CD4-positive, alpha-beta T cell treated with Interleukin-17A for 4 hours (primary cell): ENCODE measurements around the gene NMD3.
"Not testable (repeated sequence)": the region's sequence is repeated elsewhere in the genome, so short reads cannot be mapped to it uniquely, and the experiment has no call there.

Experiments
- DNase-seq: peaks from one replicate; pipeline ENCODE4 v3.0.0-alpha.2; 2020; ENCODE audit warnings: mixed read lengths

Gene NMD3

DNA sequence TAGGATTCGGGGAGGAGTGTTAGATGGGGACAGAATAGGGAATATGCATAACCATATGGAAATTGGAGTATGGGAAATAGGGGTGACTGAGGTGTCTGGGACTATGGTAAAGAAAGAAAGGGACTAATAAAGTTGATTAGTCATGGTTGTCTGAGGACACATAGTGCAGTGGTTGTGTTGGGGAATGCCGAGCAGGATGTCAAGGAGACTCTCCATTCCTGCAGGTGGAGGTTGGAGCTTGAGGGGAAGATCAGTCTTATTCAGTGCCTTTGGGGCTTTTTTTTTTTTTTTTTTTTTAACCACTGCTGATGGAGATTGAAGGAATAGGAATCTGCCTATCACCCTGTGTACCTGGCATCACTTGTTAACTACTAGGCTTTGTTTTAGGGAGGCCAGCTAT lies 10.8 kb downstream of the NMD3 start:
- no peak for DNase-seq

DNA sequence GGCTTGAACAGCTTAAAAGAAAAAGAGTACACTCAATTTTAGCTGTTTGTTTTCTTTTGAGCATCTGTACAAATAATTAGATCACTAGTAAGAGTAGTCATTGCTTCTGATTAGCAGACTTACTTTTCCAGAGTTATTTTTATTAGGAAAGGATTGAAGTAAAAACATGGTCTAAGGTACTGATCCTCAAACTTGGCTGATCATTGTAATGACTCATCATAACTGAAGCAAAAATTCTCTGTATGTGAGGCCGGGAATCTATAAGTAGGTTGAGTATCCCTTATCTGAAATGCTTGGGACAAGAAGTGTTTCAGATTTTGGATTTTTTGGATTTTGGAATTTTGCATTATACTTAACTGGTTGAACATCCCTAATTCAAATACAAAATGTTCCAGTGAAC lies 12.4 kb downstream of the NMD3 start:
- no peak for DNase-seq

DNA sequence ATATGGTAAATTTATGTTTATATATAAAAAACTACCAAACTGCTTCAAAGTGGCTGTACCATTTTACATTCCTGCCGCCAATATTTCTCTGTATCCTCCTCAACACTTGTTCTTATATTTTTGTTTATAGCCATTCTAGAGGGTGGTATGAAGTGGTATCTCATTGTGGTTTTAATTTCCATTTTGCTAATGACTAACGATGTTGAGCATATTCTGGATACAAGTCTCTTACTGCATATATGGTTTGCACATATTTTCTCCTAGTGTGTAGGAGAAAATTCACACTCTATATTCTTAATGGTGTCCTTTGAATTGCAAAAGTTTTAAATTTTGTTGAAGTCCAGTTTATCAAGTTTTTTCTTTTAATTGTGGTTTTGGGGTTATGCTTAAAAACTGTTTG lies 15.1 kb downstream of the NMD3 start:
- DNase-seq: no peak

DNA sequence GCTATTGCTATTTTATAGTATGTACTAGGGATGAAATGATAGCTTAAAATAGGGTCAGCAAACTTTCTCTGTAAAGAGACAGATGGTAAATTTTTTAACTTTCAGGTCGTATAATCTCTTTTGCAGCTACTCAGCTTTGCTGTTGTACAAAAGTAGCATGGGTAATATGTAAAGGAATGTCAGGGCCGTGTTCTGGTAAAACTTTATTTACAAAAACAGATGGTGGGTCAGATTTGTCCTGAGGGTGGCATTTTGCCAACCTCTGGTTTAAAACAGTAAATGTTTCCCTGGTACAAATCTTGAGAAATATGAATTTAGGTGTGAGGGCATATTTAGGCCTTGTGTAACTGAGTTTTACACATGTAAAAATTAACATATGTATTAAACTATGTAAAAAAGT lies 18.6 kb downstream of the NMD3 start:
- no peak for DNase-seq

DNA sequence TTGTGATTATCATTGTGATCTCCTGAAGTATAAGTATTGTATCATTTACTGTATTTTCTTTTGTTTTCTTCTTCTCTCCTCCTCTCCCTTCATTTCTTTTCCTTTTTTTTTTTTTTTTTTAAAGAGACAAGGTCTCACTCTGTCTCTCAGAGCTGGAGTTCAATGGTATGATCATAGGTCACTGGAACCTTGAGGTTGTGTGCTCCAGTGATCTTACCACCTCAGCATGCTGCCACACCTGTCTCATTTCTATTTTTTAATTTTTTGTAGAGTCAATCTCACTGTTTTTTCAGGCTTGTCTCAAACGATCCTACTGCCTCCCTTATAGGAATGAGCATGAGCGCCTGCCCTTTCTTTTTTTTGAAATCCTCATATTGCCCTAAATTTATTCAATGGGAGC lies 23.4 kb downstream of the NMD3 start:
- no peak for DNase-seq

DNA sequence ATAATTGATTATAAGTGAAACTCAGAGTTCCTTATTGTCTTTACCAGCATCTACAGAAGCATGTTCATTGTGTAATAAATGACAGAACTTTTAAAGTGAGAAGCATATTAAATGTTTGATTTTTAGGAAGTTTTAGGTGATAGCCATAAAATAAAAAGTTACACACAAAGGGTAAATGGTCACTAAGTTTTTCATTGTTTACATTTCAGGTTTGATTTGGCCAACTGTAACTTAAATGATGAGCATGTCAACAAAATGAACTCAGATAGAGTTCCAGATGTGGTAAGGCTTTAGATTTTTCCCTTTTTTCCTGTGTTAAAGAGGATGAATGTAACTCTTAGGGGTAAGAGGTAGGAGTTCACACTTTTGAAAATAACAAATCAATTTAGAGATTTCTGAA lies 25.9 kb downstream of the NMD3 start:
- DNase-seq: no peak

DNA sequence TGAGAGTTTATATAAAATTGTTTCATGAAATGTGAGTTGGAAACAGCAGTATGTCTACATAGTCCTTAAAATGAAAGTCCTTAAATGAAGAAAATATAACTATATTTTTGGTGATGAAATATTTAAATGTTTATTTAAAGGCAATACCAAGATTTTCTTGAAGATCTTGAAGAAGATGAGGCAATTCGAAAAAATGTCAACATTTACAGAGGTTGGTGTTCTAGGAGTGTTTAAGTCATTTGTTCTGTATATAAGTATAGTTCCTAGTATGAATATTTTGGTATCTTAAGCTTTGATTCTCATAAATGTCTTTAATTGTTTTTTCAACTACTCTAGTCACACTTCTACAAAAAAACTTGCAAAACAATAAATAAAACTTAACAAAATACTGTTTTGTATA lies 29.0 kb downstream of the NMD3 start:
- DNase-seq: no peak

DNA sequence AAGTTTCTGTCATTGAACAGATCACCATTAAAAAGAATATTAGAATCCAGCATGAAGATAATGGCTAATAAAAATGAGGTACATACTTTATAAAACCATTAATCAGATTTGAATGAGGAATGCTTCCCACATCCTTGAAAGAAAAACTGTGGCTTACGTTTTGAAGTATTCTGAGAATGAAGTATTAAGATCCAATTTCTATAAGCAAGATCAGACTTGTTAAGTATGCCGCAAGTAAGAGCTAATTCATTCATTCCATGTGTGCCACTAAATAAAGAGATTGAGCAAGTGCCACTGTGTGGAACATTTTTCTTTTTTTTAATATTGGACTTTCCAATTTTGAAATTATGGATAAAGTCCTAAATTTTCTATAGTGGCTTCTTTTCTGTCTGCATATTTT lies 30.6 kb downstream of the NMD3 start:
- no peak for DNase-seq

DNA sequence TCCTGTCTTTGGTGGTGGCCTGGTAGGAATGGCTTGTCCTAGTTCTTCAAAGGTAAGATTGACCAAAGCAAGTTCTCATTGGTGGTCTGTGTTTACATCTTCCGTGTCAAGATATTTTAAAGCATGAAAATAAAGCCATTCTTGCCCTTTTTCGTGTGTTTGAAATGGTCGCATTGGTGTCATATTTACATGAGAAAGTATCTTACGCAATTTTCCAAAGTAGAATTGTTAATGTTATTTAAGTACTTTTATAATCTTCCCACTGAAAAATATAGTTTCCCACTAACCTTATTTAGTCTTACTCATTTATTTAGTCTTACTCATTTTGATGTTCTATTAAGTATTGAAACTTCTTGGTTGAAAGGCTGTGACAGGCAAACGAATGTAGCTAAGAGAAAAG lies 31.0 kb downstream of the NMD3 start:
- no peak for DNase-seq

DNA sequence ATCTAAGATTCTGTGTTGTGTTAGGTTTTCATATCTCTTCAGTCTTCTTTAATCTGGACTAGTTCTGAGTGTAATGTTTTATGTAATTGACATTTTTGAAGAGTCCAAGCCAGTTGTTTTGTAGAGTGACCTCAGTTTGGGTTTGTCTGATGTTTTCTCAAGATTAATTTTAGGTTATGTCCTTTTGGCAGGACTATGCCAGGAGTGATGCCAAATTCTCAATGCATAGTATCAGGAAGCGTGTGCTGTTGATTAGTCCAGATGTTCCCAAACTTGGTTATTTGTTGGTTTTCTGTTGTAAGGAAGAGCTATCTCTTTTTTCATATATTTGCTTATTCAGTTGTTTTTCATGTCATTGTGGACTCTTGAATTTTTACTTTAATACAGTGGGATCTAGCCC lies 32.6 kb downstream of the NMD3 start:
- DNase-seq: no peak

DNA sequence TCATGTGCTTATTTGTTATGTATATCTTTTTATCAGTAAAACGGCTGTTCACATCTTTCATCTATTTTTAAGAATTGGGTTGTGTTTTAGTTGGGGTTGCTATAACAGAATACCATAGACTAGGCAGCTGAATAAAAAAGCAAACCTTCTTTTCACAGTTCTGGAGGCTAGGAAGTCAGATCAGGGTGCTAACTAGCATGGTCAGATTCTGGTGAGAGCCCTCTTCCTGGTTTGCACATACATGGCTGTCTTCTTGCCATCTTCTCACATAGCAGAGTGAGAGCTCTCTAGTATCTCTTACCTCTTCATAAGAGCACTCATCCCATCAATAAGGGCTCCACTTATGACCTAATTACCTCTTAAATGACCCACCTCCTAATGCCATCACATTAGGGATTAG lies 33.8 kb downstream of the NMD3 start:
- DNase-seq: no peak

DNA sequence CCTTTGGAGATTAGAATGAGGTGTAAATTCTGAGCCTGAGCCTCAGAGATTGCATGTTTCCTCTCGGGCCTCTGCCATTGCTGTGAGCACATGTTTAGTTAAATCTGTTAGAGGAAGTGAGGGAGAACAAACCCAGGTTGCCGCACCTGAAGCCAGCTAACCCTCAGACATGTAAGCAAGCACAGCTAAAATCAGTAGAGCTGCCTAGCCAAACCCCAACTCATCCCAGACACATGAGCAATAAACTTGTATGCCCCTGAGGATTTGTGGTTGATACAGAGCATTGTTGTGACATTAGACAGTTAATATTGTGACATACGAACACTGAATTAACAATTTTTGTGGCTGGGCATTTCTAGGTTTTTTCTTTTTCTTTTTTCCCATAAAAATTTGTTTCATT lies 41.9 kb downstream of the NMD3 start:
- no peak for DNase-seq

DNA sequence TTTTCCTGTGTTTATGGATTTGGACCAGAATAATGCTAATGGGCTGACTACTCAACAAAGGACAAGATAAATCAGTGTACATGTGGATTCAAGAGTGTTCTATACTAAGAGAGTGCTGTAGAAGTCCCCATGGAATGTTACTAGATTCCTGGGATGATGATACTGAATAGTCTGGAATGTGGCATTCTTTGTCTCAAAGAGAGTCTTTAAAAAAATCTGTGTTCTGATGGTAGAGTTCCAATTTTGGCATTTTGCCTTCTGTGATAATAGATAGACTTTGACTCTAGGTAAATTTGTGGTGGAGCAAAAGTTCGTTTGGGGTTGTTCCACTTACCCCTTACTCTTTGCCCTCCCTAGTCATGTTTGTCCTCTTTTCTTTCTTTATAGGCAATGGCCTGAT lies 43.7 kb downstream of the NMD3 start:
- DNase-seq: no peak

DNA sequence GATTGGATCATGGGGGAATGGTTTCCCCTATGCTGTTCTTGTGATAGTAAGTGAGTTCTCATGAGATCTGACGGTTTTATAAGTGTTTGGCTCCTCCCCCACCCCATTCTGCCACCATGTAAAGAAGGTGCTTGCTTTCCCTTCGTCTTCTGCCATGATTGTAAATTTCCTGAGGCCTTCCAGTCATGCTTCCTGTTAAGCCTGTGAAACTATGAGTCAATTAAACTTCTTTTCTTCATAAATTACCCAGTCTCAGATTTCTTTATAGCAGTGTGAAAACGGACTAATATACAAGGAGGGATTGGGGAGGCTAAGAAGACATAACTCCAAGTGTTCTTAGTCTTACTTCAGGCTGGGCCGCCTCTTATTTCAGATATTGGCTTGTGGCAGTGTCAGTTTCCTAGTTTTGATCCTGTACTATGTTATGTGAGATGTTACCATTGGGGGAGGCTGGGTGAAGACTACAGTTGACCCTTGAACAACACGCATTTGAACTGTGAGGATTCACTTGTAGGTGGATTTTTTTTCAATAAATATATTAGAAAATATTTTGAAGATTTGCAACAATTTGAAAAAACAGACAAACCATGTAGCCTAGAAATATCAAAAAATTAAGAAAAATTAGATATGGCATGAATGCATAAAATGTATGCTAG lies 44.9 kb downstream of the NMD3 start:
- no peak for DNase-seq

DNA sequence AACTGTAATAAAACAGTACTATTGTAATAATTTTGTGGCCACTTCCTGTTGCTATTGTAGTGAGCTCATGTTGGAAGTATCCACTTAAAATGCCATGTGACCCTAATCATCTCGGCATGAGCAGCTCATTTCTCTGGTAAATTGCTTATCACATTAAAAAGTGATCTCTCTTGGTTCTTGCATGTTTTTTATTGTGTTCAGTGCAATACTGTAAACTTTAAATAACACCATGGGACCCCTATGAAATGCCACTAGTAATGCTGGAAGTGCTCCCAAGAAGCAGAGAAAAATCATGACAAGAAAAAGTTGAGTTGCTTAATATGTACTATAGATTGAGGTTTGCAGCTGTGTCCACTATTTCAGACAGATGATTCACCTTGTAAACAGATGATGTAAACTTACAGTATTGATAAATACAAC lies 45.6 kb downstream of the NMD3 start:
- no peak for DNase-seq

DNA sequence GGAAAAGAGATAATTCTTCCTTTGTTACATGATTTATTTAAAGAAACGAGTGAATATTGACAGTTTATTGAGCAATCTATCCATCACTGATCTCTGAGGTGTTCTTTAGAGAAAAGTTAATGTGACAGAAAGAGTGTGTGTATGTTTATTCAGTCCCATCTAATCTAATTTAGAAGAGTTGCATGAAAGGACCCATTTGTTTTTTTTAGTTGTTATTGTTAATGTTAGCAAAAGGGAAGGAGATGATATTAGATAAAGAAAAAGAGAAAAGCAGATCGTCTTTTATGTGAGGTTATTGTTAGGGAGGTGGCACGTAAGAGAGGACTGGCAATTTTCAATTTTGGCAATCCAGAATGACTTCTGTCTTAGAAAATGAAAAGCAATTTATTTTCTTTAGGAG lies 46.5 kb downstream of the NMD3 start:
- no peak for DNase-seq

DNA sequence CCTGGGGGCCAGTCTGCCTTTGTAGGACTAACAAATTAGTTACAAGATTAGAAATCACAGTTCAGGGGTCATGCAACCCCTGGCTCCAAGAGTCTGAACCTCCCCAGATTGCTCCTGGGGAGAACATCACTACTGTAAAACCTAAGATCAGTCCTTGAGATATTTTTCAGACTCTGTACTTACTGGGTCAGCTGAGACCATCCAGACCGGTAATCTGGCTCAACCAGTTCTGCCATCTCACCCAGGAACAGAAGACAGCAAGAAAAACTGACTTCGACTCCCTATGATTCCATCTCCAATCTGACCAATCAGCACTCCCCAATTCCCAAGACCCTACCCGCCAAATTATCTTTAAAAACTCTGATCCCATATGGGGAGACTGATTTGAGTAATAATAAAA lies 47.5 kb downstream of the NMD3 start:
- no peak for DNase-seq

DNA sequence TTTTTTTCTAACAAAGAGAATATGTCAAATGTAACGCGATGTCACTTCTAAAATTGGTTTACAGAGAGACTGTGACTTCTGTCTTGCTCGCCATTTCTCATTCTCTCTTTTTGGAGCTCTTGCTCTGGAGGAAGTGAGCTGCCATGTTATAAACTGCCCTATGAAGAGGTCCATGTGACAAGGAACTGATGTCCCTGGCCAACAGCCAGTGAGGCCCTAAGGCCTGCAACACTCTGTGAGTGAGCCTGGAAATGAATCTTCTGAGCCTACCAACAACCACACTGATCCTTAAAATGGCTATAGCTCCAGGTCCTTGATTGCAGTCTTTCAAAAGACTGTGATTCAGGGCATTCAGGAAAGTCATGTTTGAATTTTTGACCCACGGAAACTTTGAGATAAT lies 49.9 kb downstream of the NMD3 start:
- DNase-seq: no peak

DNA sequence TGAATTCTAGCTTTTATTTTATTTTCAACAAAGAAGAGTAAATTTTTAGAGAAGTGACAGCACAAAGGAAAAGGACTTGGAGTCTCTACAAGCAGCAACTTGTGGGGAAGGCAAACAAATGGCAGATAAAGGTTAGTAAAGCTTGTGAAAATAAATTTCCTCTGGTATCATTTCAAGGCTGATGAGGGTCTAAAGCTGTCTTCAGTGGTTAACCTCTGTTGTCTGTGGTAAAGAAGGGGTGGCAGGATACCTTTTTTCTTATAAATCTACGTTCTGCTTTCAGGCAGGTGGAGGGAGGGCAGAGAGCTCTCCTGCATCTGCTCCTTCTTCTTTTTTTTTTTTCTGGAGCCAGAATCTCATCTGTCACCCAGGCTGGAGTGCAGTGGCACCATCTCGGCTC lies 50.5 kb downstream of the NMD3 start:
- no peak for DNase-seq

DNA sequence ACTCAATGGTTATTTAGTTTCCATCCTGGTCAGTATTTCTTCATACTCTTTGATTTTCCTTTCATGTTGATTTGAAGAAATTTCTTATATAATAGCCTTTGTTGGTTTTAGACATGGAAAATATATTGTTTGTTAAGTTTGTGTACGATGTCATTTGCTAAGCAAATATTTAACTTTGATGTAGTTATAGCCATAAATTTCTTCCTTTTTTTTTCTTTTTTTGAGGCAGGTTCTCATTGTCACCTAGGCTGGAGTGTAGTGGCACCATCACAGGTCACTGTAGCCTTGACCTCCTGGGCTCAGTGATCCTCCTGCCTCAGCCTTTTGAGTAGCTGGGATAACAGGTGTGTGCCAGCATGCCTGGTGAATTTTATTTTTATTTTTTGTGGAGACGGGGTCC lies 51.4 kb downstream of the NMD3 start:
- DNase-seq: no peak

DNA sequence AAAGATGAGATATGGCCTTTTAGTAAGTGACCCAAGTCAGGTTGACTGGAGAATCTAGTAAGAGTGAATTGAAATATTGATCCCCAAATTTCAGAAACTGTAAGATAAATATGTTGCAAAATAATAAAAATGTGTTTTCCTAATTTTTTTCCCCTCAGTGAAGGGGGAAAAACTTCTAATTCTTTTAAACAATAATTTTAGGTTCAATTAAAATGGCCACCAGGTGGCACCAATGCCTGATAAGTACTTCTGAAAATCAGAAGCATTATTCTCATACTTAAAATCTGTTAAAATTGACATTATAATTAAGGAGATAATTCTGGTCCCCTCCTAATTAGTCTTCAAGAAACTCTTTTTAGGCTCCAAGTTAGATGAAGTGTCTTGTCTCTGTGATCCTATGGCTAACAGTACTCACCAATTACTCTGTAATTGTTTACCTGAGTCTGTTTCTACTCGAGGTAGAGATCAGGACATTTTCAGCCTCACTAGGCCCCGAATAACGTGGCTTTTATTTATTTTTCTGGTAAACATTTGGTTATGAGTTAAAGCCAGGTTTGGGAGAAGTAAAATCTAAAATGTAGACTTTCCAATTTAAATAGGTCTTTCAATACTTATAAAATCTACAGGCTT lies 52.6 kb downstream of the NMD3 start:
- peak; percentile 56 for DNase-seq

DNA sequence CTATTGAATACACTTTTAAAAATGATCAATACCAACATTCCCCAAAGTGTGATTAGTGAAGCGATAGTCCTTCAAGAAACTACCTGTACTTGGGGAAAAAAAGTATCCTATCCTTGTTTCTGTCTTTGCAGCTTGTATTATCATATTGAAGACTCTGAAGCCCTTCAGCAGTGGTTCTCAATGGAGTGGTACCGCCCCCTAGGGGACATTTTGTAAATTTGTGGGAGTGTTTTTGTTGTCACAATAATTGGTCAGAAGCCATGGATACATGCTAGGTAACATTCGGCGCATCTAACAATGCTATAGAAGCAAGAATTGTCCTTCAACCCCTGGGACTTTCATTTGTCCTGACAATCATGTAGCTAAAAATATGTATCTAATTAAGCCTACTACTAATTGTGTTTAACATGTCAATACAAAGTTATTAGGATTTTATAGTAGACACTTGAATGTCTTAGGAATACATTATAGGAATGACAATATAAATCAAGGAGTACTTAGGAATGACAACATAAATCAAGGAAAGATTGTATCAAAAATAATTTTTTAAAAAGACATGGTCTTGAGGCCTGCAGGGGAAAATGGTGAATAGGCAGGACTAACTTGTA lies 53.7 kb downstream of the NMD3 start:
- peak; percentile 44 for DNase-seq

DNA sequence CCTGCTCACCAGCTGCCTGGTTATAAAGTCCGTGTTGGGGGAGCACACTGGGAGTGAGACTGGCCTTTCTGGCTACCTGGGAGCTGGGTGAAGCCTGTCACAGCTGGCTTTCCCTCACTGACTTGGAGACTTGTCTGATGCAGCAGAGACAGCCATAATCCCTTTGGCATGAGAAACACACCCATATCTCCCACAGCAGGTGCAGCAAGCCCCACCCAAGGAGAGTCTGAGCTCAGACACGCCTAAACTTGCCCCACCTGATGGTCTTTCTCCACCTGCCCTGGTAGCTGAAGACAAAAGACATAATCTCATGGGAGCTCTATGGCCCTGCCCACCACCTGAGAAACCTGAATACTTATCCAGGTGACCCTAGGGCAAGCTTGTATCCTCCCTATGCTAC lies 54.8 kb downstream of the NMD3 start:
- no peak for DNase-seq

DNA sequence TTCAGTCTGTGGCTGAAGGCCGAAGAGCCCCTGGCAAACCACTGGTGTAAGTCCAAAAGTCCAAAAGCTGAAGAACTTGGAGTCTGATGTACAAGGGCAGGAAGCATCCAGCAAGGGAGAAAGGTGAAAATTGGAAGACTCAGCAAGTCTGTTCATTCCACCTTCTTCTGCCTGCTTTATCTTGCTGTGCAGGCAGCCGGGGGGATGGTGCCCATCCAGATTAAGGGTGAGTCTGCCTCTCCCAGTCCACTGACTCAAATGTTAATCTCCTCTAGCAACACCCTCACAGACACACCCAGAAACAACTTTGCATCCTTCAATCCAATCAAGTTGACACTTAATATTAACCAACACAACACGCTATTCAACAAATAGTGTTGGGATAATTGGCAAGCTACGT lies 61.3 kb downstream of the NMD3 start:
- not testable (repeated sequence) for DNase-seq

DNA sequence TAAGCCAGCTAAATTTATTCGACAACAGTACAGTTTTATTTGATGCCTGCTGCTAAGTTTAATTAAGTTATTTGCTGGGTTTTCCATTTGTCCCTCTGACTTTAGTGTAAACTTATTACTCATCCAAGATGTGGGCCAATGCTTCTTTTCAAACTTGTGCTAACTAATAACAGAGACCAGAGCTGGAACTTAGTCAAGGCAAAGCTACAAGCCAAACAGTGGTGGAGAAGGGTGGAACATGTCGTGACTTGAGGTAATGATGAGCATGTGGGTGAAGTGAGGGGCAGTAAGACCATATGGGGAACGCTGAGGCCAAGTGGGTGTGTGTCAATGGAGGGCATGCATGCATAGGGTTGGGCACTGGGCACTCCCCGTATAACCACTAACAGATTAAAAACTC lies 63.9 kb downstream of the NMD3 start:
- no peak for DNase-seq
